ENCODE results near the gene NAMPT.
"Not testable (repeated sequence)": the region's sequence is repeated elsewhere in the genome, so short reads cannot be mapped to it uniquely, and the experiment has no call there.

The NAMPT gene

DNA sequence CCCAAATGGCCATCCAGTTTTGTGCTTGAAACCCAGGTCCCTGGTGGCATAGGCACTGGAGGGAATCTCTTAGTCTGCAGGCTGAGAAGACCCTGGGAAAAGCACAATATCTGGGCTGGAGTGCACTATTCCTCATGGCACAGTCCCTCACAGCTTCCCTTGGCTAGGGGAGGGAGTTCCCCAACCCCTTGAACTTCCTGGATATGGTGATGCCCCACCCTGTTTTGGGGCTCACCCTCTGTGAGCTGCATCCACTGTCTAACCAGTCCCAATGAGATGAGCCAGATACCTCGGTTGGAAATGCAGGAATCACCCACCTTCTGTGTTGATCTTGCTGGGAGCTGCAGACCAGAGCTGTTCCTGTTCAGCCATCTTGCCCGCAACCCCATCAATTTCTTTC is 19.8 kb upstream of the NAMPT start:
- DNase-seq (ENCODE audit: low read depth), result no peak

DNA sequence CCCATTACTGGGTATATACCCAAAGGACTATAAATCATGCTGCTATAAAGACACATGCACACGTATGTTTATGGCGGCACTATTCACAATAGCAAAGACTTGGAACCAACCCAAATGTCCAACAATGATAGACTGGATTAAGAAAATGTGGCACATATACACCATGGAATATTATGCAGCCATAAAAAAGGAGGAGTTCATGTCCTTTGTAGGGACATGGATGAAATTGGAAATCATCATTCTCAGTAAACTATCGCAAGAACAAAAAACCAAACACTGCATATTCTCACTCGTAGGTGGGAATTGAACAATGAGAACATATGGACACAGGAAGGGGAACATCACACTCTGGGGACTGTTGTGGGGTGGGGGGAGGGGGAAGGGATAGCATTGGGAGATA is 13.8 kb upstream of the NAMPT start:
- not testable (repeated sequence) for DNase-seq (ENCODE audit: low read depth)

- not testable (repeated sequence) for DNase-seq (ENCODE audit: low read depth)
Measured at GRCh38 chr7:106298155-106298554, 13.4 kb upstream of the NAMPT start.

- no peak for DNase-seq (ENCODE audit: low read depth)
Measured at GRCh38 chr7:106294334-106294733, 9.6 kb upstream of the NAMPT start.

DNA sequence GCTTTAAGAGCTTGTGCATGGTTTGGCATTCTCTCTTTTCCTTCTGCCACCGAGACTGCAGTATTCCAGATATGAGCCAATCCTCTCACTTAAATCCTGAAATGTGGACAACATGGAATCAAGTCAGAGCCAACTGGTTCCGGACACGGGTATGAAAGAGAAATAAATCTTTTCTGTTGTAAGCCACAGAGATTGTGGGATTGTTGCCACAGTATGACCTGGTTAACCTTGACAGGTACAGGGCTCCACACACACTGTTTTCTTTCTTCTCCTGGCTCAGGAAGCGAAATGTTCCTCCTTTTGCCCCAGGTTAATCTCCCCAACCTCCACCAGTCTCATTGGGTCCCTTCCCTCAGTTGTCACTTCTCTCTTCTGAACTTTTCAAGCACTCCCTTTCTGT is 6.5 kb upstream of the NAMPT start:
- DNase-seq (ENCODE audit: low read depth), result no peak

- no peak for DNase-seq (ENCODE audit: low read depth)
Measured at GRCh38 chr7:106290319-106290718, 5.5 kb upstream of the NAMPT start.

- no peak for DNase-seq (ENCODE audit: low read depth)
Measured at GRCh38 chr7:106289848-106290247, 5.1 kb upstream of the NAMPT start.

GRCh38 chr7:106288263-106288662 is 3.5 kb upstream of the NAMPT start:
- DNase-seq (ENCODE audit: low read depth), result no peak

DNA sequence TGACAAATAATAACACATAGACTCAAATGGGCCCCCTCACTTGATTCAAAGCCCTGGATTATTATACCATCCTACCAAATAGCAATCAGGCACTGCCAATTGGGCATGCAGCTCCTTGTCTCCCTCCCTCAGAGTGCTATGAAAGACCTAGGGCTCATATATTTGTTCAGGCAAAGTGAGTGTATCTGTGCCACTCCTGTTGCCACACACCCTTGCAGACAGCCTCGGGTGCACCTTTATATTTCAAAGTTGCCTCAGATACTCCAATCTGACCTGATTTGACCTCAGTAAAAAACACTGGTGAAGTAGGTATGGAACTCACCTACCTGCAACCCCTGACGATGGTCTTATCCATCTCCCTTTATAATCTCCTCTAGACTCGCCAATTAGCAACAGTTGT is 3.0 kb upstream of the NAMPT start:
- no peak for DNase-seq (ENCODE audit: low read depth)

DNA sequence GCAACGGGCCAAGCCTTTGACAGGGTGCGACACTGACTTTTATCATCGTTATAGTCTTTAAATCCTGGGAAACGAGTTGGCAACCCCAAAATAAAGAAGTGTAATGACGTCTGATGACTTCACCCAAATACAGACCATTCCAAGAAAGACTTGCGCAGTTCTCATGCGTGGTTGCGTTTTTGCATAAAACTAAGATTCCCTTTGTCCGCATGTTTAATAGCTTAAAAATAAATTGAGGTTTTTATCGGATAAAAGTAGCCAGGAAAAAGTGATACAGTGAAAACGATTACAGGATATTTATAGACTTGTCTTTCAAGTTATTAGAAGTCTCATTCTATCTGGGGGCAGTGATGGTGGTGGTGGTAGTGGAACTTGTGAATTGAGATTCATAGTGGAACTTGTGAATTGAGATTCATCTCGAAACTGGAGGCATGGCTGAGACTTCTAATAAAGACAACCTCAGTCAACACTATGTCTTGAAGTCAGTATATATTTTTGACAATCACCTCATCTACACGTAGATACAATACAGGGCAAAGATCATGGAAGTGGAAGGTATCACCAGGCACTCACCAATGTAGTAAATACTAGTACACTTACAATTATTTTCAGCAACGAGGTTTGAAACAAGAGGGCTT is 1.2 kb upstream of the NAMPT start:
- no peak for DNase-seq (ENCODE audit: low read depth)

- peak; percentile 82 for DNase-seq (ENCODE audit: low read depth)
Measured at GRCh38 chr7:106285051-106285854, 470 bp upstream of the NAMPT start.

GRCh38 chr7:106283831-106284713 is 711 bp downstream of the NAMPT start:
- peak; percentile 7 for DNase-seq (ENCODE audit: low read depth)

DNA sequence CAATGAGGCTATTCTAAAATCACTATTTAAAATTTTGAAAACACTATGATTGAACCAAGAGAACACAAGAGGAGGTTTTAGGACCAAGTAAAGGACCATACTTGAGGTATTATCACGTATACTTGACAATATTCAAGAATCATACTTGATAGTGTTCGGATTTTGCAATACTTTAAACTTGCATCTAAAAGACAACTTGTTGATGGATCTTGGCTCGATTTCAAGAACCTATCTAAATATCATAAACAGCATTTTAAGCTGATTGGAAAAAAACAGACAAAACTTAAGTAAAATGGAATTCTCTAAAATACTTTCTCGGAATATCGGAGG is 1.3 kb downstream of the NAMPT start:
- DNase-seq (ENCODE audit: low read depth), result no peak

DNA sequence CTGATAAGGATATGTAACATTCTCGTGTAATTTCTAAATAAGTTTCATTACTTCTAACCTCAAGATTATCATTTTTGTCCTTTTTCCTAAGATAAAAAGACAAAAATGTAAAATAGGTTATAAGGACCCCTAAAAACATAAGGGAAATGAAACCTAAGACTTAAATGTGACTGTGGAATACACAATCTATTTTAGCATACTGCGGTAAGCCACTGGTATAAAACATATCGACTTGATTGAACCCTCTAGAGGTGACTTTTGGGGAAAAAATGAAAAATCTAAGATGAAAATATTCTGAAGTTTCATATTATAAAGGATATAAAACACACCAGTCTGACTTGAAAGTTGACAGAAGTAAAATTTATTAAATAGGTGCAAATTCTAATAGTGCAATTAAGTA is 1.9 kb downstream of the NAMPT start:
- DNase-seq (ENCODE audit: low read depth), result no peak

DNA sequence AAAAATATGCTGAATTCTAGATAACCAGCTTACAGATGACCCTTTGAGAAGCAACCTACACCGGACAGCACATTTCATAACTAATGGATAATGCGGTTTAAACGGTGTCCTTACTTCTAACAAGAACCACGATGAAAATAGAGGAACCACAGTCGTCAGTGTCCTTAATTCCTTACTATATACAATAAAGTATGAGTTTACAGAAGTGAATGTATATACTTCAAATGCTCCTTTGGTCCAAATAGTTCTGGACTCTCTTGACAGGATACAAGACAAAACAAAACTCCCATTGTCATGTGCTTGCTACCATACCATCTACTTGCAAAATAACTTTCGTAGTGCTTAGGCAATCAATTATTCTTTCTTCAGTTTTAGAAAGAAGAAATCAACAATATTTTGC is 2.4 kb downstream of the NAMPT start:
- DNase-seq (ENCODE audit: low read depth), result no peak

- no peak for DNase-seq (ENCODE audit: low read depth)
Measured at GRCh38 chr7:106281585-106282318, 3.0 kb downstream of the NAMPT start.

DNA sequence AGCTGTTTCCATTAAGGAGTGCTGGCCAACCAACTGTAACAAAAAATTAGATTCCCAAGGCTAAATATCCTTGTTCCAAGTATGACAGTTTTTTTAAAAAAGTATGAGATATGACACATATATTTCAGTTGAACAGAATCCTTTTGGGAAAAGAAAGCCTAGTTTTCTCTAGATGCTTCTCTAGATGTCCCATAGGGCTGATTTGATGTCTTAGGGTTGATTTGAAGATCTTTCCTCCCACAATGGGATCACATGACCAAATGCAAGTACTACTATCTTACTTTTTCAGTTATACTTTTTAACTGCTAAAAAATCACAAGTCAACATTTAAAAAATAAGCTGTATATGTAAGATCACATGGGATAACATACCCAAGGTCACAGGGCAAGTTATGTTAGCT is 3.7 kb downstream of the NAMPT start:
- DNase-seq (ENCODE audit: low read depth), result no peak

DNA sequence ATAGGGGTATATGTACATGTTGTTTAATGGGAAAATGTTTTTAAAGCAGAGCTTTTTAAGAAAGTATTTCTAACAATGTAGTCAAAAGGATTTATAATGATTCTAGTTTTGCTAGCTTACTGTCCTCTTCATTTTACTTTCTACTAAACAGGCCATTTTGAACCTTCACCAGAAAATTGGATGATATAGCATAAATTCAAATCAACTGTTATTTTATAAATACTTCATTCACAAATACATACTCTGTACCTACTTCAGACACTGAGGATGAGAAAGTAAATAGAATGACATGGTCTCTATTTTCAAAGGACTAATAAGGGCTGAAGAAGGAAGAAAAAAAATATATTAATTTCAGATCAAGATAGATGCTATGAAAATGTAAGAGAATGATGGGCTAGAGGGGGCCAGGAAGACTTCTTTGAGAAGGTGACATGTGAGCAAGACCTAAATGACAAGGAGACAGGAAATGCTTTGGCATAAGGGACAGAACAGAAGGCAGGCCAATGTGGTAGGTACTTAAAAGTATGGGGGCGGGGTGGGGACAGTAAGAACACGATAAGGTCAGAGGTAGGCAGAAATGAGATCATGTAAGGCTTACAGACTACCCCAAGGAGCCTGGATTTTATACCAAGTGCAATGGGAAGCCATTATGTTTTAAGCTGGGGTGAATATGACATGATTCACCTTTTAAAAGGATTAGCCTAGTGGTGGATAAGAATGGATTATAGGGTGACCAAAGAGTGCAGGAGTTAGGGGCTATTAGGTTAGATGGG is 5.2 kb downstream of the NAMPT start:
- no peak for DNase-seq (ENCODE audit: low read depth)

GRCh38 chr7:106278695-106279094 is 6.1 kb downstream of the NAMPT start:
- DNase-seq (ENCODE audit: low read depth), result no peak

GRCh38 chr7:106277976-106278375 is 6.8 kb downstream of the NAMPT start:
- no peak for DNase-seq (ENCODE audit: low read depth)

GRCh38 chr7:106276513-106276912 is 8.3 kb downstream of the NAMPT start:
- no peak for DNase-seq (ENCODE audit: low read depth)
